ENCODE measurements around the gene SVEP1.

DNA sequence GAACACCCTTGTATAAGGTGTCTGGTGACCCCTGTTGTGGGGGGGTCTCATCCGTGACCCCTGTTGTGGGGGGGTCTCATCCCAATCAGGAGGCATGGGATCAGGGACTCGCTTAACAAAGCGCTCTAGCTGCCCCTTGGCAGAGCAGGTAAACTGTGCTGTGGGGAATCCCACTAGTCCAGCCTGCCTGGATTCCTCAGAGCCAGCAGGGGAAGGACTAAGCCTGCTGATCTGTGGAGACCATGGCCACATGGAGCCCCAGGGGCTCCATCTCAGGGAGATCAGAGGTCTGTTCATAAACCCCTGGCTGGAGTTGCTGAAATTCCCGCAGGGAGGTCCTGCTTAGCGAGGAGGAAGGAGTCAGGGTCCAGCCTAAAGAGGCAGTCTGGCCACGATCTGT, 196.1 kb downstream of the SVEP1 start:
- no peak for TF ChIP-seq ZNF384 (IDR thresholded peaks at IDR 0.05)
- no peak for TF ChIP-seq CTBP1 (IDR thresholded peaks at IDR 0.05; ENCODE audit: borderline replicate concordance)
- no peak for TF ChIP-seq ELF4 (IDR thresholded peaks at IDR 0.05)
- TF ChIP-seq SP1 (IDR thresholded peaks at IDR 0.05) = no peak
- TF ChIP-seq LEF1 (IDR thresholded peaks at IDR 0.05; ENCODE audit: borderline replicate concordance) = no peak
- no peak for TF ChIP-seq ARNT (IDR thresholded peaks at IDR 0.05)

All from HEK293T (cell line).